ENCODE data around the gene RBM24.

Gene RBM24

GRCh38 chr6:17343215-17343614 lies 62.1 kb downstream of the RBM24 start:
- no peak for DNase-seq (ENCODE audit: low spot score)

All from COLO829 (cell line).